K562 (cell line): ENCODE results near the gene GAK. TPM values are rescaled to one million over a fixed set of nuclear protein-coding genes. Genes with fewer than 3 reads are reported as not detected.

Source experiments
- ATAC-seq: fragments of 200-7000 bp; cut with Tn5 transposase; 3 replicates; pipeline ENCODE4 v1.9.1; 2020; ENCODE audit warnings: moderate library complexity
- BruUV-seq: library from RNA; stranded (reverse); fragments of 400-500 nt; replicated peaks from 2 replicates; lab custom pipeline; 2021; lab: Mats Ljungman, UMichigan
- CTCF ChIA-PET: fragments of 300-600 bp; formaldehyde crosslinking; extraction: SDS; loops from one replicate; lab custom pipeline; 2021; ENCODE audit warnings: low intra/inter-chr PET ratio; lab: Yijun Ruan, JAX
- POLR2A ChIA-PET: fragments of 300-600, 350-650 bp; sonication (Branson Sonifier 250); formaldehyde crosslinking; extraction: SDS; loops from one replicate; lab custom pipeline; 2021; ENCODE audit warnings: antibody characterized with exemption, inconsistent platforms; lab: Yijun Ruan, JAX
- DNase-seq, 4 experiments: peaks; one replicate each; pipeline versions ENCODE4 v3.0.0 to v3.0.0-alpha.2; 2011 to 2018; ENCODE audit warnings: low spot score in 3 of 4, mixed read lengths in 3 of 4; ENCODE audit errors: extremely low read depth in 1 of 4
- FAIRE-seq: peaks from 2 replicates; lab custom pipeline; 2011; peaks lifted over from hg19 to GRCh38; lab: Jason Lieb, UNC
- H2AFZ ChIP-seq: 2 replicates; pipeline ENCODE4 v1.6.0; 2011; ENCODE audit warnings: low read depth, low read length, control low read depth, inconsistent platforms
- H3K27ac ChIP-seq: fragments of 200-600 bp; 3 replicates; pipeline ENCODE4 v1.8.0; 2011; ENCODE audit warnings: low read depth, mild to moderate bottlenecking, control low read depth, inconsistent platforms, low read length, moderate library complexity, mixed read lengths; ENCODE audit errors: extremely low read depth
- H3K27me3 ChIP-seq, 2 experiments: fragments of 300-600 bp in 1 of 2; 2 replicates in 1 of 2; 3 replicates in 1 of 2; pipeline versions ENCODE4 v1.6.0 to v1.8.0; 2011; ENCODE audit warnings: inconsistent platforms in 2 of 2, low read length in 2 of 2, mild to moderate bottlenecking in 1 of 2, mixed read lengths in 1 of 2, moderate library complexity in 1 of 2; ENCODE audit not compliant: control insufficient read depth in 2 of 2, insufficient read depth in 2 of 2
- H3K36me3 ChIP-seq: fragments of 300-600 bp; 3 replicates; pipeline ENCODE4 v1.8.0; 2011; ENCODE audit warnings: mild to moderate bottlenecking, low read length, inconsistent platforms; ENCODE audit not compliant: control insufficient read depth, insufficient read depth
- H3K4me1 ChIP-seq, 2 experiments: fragments of 200-600 bp in 1 of 2; replicated peaks in 1 of 2; 2 replicates in 1 of 2; 3 replicates in 1 of 2; pipeline versions ENCODE4 v1.5.1 to v1.8.0; 2011; ENCODE audit warnings: inconsistent platforms in 2 of 2, low read length in 2 of 2, mild to moderate bottlenecking in 1 of 2, mixed read lengths in 1 of 2, moderate library complexity in 1 of 2; ENCODE audit not compliant: control insufficient read depth in 2 of 2, insufficient read depth in 2 of 2
- H3K4me2 ChIP-seq: 2 replicates; pipeline ENCODE4 v1.6.1; 2011; ENCODE audit warnings: low read length, control low read depth, inconsistent platforms, mixed read lengths; ENCODE audit not compliant: insufficient read depth
- H3K4me3 ChIP-seq: fragments of 200-600 bp; sonication (generic), shearing (Covaris generic); 2 replicates; pipeline ENCODE4 v1.5.1; 2016; ENCODE audit warnings: control low read depth, inconsistent platforms
- H3K79me2 ChIP-seq: fragments of 200-600 bp; 3 replicates; pipeline ENCODE4 v1.8.0; 2011; ENCODE audit warnings: low read length, inconsistent platforms; ENCODE audit not compliant: control insufficient read depth, insufficient read depth
- H3K9ac ChIP-seq, 2 experiments: 2 replicates each; pipeline versions ENCODE4 v1.6.0 to v1.6.1; 2011; ENCODE audit warnings: low read depth in 2 of 2, low read length in 2 of 2, control low read depth in 1 of 2, inconsistent platforms in 1 of 2, mild to moderate bottlenecking in 1 of 2, mixed read lengths in 1 of 2; ENCODE audit not compliant: insufficient read depth in 1 of 2
- H3K9me1 ChIP-seq: one replicate; pipeline ENCODE4 v1.6.0; 2011; ENCODE audit warnings: inconsistent platforms, mild to moderate bottlenecking, low read length, moderate library complexity; ENCODE audit not compliant: control insufficient read depth, insufficient read depth
- H3K9me3 ChIP-seq: replicated peaks from 2 replicates; pipeline ENCODE4 v1.5.1; 2011; ENCODE audit warnings: low read depth, low read length, inconsistent platforms; ENCODE audit not compliant: control insufficient read depth, insufficient read depth
- H4K20me1 ChIP-seq: replicated peaks from 2 replicates; pipeline ENCODE4 v1.6.1; 2011; ENCODE audit warnings: low read length, inconsistent platforms, mixed read lengths; ENCODE audit not compliant: control insufficient read depth, insufficient read depth
- EGR1 ChIP-seq: fragments of 450-650 bp; conservative IDR thresholded peaks from 2 replicates; pipeline ENCODE4 v1.6.1; 2017; ENCODE audit warnings: mild to moderate bottlenecking
- KAT8 ChIP-seq: fragments of 450-650 bp; IDR thresholded peaks from 2 replicates; pipeline ENCODE4 v1.6.1; 2016; ENCODE audit warnings: low read depth, mild to moderate bottlenecking
- RB1 ChIP-seq: fragments of 450-650 bp; IDR thresholded peaks from 2 replicates; pipeline ENCODE4 v1.6.1; 2017; ENCODE audit warnings: low read depth, mild to moderate bottlenecking
- ZFP1 ChIP-seq: fragments of 450-650 bp; formaldehyde crosslinking; IDR thresholded peaks from 2 replicates; pipeline ENCODE4 v1.4.0; 2020; ENCODE audit warnings: mild to moderate bottlenecking, mixed read lengths
- ZNF23 ChIP-seq: fragments of 250-450 bp; sonication (Bioruptor Pico); IDR thresholded peaks from 2 replicates; pipeline ENCODE4 v1.4.0; 2020; ENCODE audit warnings: mild to moderate bottlenecking
- WGBS: fragments of 100-300 bp; shearing (Covaris generic); methylation state at CpG from one replicate; pipeline ENCODE4 v1.1.6; 2016; ENCODE audit warnings: low coverage, mixed read lengths; ENCODE audit not compliant: insufficient coverage; ENCODE audit errors: missing lambda C conversion rate; 5-methylcytosine and 5-hydroxymethylcytosine counted together
- in situ Hi-C: fragments of 300-500 bp; cut with MboI; formaldehyde crosslinking; loops from 4 replicates; pipeline ENCODE4 v1.15.0; 2018; ENCODE audit warnings: inconsistent platforms, mixed read lengths
- intact Hi-C: fragments of 100-400 bp; cut with micrococcal nuclease; formaldehyde crosslinking; loops from 2 replicates; pipeline ENCODE4 v1.14.2; 2022
- polyA plus RNA-seq, 8 experiments: library from polyadenylated mRNA; depleted of rRNA in 4 of 8; stranded (reverse) in 5 of 8; unstranded in 3 of 8; fragments of >200 nt; fragmentation: Nextera tagmentation in 2 of 8; fragmentation: Illumina TruSeq in 1 of 8; extraction: Ambion mirVana in 2 of 8; extraction: Trizol in 1 of 8; gene quantifications; 2 replicates each; pipeline versions ENCODE4 v1.2.1 to v1.2.3, GENCODE V29; 2011 to 2014; ENCODE audit warnings: inconsistent platforms in 1 of 8, missing spikeins in 1 of 8
- total RNA-seq, 7 experiments: library from RNA; depleted of rRNA in 6 of 7; stranded (reverse); fragments of >200 nt in 6 of 7; fragmentation: Illumina TruSeq in 2 of 7; extraction: Trizol in 2 of 7; gene quantifications; 2 replicates each; pipeline versions ENCODE4 v1.2.1 to v1.2.3, GENCODE V29; 2011 to 2021; ENCODE audit warnings: low replicate concordance in 1 of 7
- TF ChIP-seq, protein P1 (sequence below): fragments of 250-450 bp; sonication (Bioruptor Pico); IDR thresholded peaks from 2 replicates; pipeline ENCODE4 v1.6.1; 2021; ENCODE audit warnings: mild to moderate bottlenecking
- TF ChIP-seq, protein P2 (sequence below): IDR thresholded peaks from 2 replicates; pipeline ENCODE4 v1.6.1; 2011; ENCODE audit not compliant: insufficient read length; ENCODE audit errors: extremely low read depth
- TF ChIP-seq, protein P3 (sequence below): fragments of 250-450 bp; sonication (Bioruptor Pico); IDR thresholded peaks from 2 replicates; pipeline ENCODE4 v1.8.0; 2022; ENCODE audit warnings: moderate library complexity, mild to moderate bottlenecking, inconsistent platforms
- TF ChIP-seq, protein P4 (sequence below), 2 experiments: fragments of 450-650 bp in 1 of 2; sonication (generic) in 1 of 2; formaldehyde crosslinking in 1 of 2; IDR thresholded peaks; 2 replicates each; pipeline versions ENCODE4 v1.7.1 to v1.9.0; 2016 to 2022; ENCODE audit warnings: inconsistent platforms in 1 of 2, mild to moderate bottlenecking in 1 of 2, missing genetic modification reagents in 1 of 2

Gene GAK
- total and polyA plus RNA-seq, 9 of the 15 experiments (the other 6 are each of a cell fraction or from before 2014, with no cell fraction given): 1.3 to 102 (median 16.2) TPM

DNA sequence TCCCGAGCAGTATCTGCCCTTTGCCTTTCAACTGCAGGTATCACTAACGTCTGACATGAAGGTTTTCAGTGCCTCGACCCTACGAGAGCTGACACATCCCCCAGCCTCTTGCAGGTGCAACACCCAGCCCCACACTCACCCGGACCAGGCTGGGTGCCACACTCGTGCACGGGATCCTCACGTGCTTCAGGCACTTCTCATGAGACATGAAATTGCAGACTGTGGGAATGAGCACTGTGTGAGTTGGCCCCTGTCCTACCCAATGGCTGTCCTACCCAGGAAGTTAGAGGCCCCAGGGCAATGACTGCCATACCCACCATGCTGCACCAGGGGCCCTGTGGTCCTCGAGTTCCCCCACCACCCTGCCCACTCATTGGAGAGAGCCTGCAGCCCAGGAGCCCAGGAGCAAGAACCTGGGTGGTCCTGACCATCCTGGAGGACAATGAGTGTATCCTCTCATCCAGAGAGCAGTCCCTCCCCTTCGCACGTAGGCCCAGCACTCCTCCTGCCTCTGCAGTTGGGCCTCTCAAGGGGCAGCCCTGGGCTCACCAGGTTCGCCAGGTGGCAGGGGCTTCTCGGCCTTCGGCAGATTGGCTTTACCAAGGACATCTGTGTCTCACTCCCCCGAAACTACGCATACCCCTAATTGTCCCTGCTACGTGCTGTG lies 38.9 kb upstream of the GAK start:
- no peak for ATAC-seq
- Histone ChIP-seq H3K4me1 (peaks cover 0 to 62% of the 10 kb centered on the region in 2 experiments; a peak in 4 of 5 replicates), H3K9ac (peak overlapping the region in 1 of 2 experiments; percentile 42; a peak in 1 of 4 replicates), H3K9me3 (no peaks in the 10 kb centered on the region), H3K4me3 (no peak overlapping the region), H3K79me2 (peaks cover 10% of the 10 kb centered on the region; the same call in 2 of the 3 replicates), H3K27me3 (no peaks in the 10 kb centered on the region), H3K9me1 (no peaks in the 10 kb centered on the region), H3K36me3 (peaks cover 7% of the 10 kb centered on the region; the same call in 1 of the 3 replicates), H3K27ac (no peak overlapping the region), H4K20me1 (no peaks in the 10 kb centered on the region; the same call in 1 of the 2 replicates), H2AFZ (no peak overlapping the region), H3K4me2 (no peak overlapping the region)
- DNase-seq: no peak
- in situ Hi-C loops: no loop called here
- intact Hi-C loops: no loop called here
- WGBS: 83% methylated on average over 17 of the region's 17 CpGs
- POLR2A ChIA-PET: interaction anchor here (0.6 kb wide), 1 partner anchor 13 kb away, joined by 3 read pairs; no protein-coding TSS in a partner anchor
- CTCF ChIA-PET: no interaction called here
- no TSS peak for BruUV-seq
- FAIRE-seq: no peak
- TF ChIP-seq ZNF23 (CRISPR knock-in tag) (no peak), EGR1 (no peak), KAT8 (no peak), ZFP1 (CRISPR knock-in tag) (no peak), RB1 (no peak)
- TF ChIP-seq, protein P1, sequence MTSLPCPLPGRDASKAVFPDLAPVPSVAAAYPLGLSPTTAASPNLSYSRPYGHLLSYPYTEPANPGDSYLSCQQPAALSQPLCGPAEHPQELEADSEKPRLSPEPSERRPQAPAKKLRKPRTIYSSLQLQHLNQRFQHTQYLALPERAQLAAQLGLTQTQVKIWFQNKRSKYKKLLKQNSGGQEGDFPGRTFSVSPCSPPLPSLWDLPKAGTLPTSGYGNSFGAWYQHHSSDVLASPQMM (CRISPR knock-in tag): no peak
- TF ChIP-seq, protein P2, sequence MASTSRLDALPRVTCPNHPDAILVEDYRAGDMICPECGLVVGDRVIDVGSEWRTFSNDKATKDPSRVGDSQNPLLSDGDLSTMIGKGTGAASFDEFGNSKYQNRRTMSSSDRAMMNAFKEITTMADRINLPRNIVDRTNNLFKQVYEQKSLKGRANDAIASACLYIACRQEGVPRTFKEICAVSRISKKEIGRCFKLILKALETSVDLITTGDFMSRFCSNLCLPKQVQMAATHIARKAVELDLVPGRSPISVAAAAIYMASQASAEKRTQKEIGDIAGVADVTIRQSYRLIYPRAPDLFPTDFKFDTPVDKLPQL: no peak
- TF ChIP-seq, protein P3, sequence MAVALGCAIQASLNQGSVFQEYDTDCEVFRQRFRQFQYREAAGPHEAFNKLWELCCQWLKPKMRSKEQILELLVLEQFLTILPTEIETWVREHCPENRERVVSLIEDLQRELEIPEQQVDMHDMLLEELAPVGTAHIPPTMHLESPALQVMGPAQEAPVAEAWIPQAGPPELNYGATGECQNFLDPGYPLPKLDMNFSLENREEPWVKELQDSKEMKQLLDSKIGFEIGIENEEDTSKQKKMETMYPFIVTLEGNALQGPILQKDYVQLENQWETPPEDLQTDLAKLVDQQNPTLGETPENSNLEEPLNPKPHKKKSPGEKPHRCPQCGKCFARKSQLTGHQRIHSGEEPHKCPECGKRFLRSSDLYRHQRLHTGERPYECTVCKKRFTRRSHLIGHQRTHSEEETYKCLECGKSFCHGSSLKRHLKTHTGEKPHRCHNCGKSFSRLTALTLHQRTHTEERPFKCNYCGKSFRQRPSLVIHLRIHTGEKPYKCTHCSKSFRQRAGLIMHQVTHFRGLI (CRISPR knock-in tag): no peak
- TF ChIP-seq, protein P4, sequence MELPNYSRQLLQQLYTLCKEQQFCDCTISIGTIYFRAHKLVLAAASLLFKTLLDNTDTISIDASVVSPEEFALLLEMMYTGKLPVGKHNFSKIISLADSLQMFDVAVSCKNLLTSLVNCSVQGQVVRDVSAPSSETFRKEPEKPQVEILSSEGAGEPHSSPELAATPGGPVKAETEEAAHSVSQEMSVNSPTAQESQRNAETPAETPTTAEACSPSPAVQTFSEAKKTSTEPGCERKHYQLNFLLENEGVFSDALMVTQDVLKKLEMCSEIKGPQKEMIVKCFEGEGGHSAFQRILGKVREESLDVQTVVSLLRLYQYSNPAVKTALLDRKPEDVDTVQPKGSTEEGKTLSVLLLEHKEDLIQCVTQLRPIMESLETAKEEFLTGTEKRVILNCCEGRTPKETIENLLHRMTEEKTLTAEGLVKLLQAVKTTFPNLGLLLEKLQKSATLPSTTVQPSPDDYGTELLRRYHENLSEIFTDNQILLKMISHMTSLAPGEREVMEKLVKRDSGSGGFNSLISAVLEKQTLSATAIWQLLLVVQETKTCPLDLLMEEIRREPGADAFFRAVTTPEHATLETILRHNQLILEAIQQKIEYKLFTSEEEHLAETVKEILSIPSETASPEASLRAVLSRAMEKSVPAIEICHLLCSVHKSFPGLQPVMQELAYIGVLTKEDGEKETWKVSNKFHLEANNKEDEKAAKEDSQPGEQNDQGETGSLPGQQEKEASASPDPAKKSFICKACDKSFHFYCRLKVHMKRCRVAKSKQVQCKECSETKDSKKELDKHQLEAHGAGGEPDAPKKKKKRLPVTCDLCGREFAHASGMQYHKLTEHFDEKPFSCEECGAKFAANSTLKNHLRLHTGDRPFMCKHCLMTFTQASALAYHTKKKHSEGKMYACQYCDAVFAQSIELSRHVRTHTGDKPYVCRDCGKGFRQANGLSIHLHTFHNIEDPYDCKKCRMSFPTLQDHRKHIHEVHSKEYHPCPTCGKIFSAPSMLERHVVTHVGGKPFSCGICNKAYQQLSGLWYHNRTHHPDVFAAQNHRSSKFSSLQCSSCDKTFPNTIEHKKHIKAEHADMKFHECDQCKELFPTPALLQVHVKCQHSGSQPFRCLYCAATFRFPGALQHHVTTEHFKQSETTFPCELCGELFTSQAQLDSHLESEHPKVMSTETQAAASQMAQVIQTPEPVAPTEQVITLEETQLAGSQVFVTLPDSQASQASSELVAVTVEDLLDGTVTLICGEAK (IDR thresholded peaks at IDR 0.05): no peak
- TF ChIP-seq, protein P4 (CRISPR knock-in tag; IDR thresholded peaks at IDR 0.05): no peak
